Right lobe of liver (tissue), 6 donors: ENCODE measurements around the gene ANXA11. TPM values are rescaled to one million over a fixed set of nuclear protein-coding genes. Genes with fewer than 3 reads are reported as not detected.
"Not testable (repeated sequence)": the region's sequence is repeated elsewhere in the genome, so short reads cannot be mapped to it uniquely, and the experiment has no call there.

Experiments
- ATAC-seq, 4 donors: fragments of 200-7000 bp; cut with Tn5 transposase; one replicate each; pipeline ENCODE4 v1.9.1; 2020; ENCODE audit warnings: mild to moderate bottlenecking in 4 of 4, moderate library complexity in 4 of 4
- DNase-seq, 3 donors: peaks; one replicate each; pipeline ENCODE4 v3.0.0-alpha.2; 2020
- H3K27ac ChIP-seq, 3 donors: fragments of 200-600 bp; one replicate each; pipeline ENCODE4 v1.8.0; 2022
- H3K27me3 ChIP-seq, 2 donors: fragments of 200-600 bp; one replicate each; pipeline ENCODE4 v1.8.0; 2022
- H3K36me3 ChIP-seq, 4 donors: fragments of 200-600 bp; sonication (generic) in 1 of 4; one replicate each; pipeline versions ENCODE4 v1.5.1 to v1.8.0; 2017 to 2022; ENCODE audit warnings: control low read depth in 1 of 4
- H3K4me1 ChIP-seq, 4 donors: fragments of 200-600 bp; sonication (generic) in 1 of 4; one replicate each; pipeline versions ENCODE4 v1.5.1 to v1.8.0; 2017 to 2022; ENCODE audit warnings: control low read depth in 1 of 4
- H3K4me3 ChIP-seq, 3 donors: fragments of 200-600 bp; one replicate each; pipeline ENCODE4 v1.8.0; 2022
- H3K9me3 ChIP-seq, 4 donors: fragments of 200-600 bp; sonication (generic) in 1 of 4; one replicate each; pipeline versions ENCODE4 v1.5.1 to v1.8.0; 2017 to 2022; ENCODE audit warnings: control low read depth in 1 of 4
- POLR2A ChIP-seq: fragments of 450-650 bp; IDR thresholded peaks from one replicate; pipeline ENCODE4 v1.6.1; 2017; ENCODE audit warnings: antibody characterized with exemption, mild to moderate bottlenecking
- WGBS: methylation state at CpG from one replicate; pipeline ENCODE4 v1.1.6; 2018; ENCODE audit warnings: low coverage, low lambda C conversion rate; ENCODE audit not compliant: insufficient coverage; ENCODE audit errors: missing lambda C conversion rate; 5-methylcytosine and 5-hydroxymethylcytosine counted together
- intact Hi-C, 2 donors: fragments of 100-400 bp; cut with DNase I; formaldehyde crosslinking; loops; one replicate each; pipeline versions ENCODE4 v1.11.2 to v1.14.1; 2022
- total RNA-seq, 6 experiments: library from RNA; depleted of rRNA in 2 of 6; stranded (reverse); fragments of >200 nt in 2 of 6; fragmentation: NEBNext Ultra II Directional in 3 of 6; extraction: Animal tissue kit (Norgen Biotek cat#: 25700) in 3 of 6; gene quantifications; one replicate each; pipeline versions ENCODE4 v1.1.0 to v1.2.4, GENCODE V29; 2016 to 2023
- TF ChIP-seq, protein P1 (sequence below), 4 donors: fragments of 200-600 bp in 3 of 4; fragments of 450-650 bp in 1 of 4; IDR thresholded peaks; one replicate each; pipeline versions ENCODE4 v1.5.1 to v1.8.0; 2016 to 2022; ENCODE audit warnings: antibody characterized with exemption in 4 of 4, mild to moderate bottlenecking in 2 of 4
- donor health status: DM: no; HTN: yes; CAD: no.
- donor health status: DM: no; HTN: no; CAD: no.
- donor health status: DM: no; HTN: no; CAD: no.
- donor health status: DM: no; HTN: yes; CAD: no.
- donor health status: DM: no; HTN: yes; CAD: no.

The ANXA11 gene
- total RNA-seq, 6 experiments from 2014 or later = 41.7 to 100 (median 55.6) TPM

DNA sequence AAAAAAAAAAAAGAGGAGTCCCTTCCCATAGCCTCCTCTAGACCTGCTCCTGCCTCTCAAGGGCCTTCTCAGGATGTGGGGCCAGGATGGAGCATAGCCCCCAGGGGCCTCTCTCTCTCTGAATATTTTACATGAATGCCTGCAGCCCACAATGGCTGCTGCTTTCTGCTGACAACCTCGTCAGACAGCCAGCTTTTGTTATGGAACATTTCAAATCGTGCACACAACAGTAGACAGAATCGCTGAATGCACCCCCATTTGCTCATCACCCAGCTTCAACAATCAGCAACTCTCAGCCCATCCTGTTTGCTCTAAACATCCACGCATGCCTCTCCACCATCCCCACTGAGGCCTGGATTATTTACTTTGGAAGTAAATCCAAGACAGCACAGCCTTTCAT, 67.4 kb downstream of the ANXA11 start:
- intact Hi-C loops = no loop called here
- H3K27me3 ChIP-seq = no peaks in the 10 kb centered on the region
- WGBS = 69% methylated on average over 3 of the region's 4 CpGs
- no peak for TF ChIP-seq POLR2A
- TF ChIP-seq, protein P1, sequence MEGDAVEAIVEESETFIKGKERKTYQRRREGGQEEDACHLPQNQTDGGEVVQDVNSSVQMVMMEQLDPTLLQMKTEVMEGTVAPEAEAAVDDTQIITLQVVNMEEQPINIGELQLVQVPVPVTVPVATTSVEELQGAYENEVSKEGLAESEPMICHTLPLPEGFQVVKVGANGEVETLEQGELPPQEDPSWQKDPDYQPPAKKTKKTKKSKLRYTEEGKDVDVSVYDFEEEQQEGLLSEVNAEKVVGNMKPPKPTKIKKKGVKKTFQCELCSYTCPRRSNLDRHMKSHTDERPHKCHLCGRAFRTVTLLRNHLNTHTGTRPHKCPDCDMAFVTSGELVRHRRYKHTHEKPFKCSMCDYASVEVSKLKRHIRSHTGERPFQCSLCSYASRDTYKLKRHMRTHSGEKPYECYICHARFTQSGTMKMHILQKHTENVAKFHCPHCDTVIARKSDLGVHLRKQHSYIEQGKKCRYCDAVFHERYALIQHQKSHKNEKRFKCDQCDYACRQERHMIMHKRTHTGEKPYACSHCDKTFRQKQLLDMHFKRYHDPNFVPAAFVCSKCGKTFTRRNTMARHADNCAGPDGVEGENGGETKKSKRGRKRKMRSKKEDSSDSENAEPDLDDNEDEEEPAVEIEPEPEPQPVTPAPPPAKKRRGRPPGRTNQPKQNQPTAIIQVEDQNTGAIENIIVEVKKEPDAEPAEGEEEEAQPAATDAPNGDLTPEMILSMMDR (IDR thresholded peaks at IDR 0.05) = no peak
- H3K27ac ChIP-seq = no peak overlapping the region
- ATAC-seq (no peak), DNase-seq (no peak)
- H3K36me3 ChIP-seq = no peaks in the 10 kb centered on the region
- H3K4me3 ChIP-seq = no peak overlapping the region
- H3K4me1 ChIP-seq = peaks cover 0 to under 1% (median 0%) of the 10 kb centered on the region in 4 donors
- H3K9me3 ChIP-seq = no peaks in the 10 kb centered on the region

DNA sequence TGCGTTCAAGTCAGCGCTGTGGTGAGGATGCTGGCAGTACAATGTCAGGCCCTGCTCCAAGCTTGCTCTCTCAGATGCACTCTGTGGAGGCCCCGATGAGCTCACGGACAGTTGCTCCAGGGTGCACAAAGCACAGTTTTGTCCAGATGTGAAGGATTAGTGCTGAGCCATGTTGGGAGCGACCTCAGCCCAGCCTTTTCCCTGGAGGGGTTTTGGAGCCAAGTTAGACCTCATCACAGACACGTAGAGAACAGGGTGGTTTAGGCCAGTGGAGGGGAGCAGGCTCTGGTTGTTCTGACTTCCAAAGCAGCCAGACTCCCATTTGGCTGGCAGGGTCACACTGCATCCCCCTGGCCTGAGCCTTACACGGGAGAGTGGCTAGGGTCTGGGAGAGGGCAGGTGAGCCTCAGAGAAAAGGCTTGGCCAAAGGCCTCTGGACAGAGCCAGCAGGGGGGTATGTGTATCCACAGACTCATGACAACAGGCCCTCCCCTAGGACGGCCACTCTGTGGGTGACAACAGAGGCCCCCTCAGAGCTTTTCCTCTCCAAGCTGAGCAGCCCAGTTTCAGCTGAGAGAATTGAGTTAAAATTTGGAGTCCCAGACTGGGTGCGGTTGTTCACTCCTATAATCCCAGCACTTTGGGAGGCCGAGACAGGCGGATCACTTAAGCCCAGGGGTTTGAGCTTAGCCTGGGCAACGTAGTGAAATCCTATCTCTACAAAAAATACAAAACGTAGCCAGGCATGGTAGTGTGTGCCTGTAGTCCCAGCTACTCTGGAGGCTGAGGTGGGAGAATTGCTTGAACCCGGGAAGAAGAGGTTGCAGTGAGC, 68.1 kb downstream of the ANXA11 start:
- intact Hi-C loops = no loop called here

DNA sequence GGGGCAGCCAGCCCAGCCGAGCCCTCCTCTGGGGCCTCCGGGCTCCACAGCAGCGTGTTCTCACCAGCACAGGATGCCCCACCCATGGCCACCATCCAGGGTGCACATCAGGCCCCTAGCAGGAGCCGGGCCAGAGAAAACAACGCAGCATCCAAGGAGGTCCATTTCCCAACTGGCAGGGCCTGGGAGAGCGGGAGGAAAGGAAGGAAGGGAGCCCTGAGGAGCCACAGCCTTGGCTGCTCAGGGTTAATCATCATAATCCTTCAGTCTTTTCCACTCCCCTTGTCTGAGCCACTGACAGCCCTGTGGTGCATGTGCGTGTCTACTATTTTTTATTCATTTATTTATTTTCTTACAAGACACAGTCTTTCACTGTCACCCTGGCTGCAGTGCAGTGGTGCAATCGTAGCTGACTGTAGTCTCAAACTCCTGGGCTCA, 69.2 kb downstream of the ANXA11 start:
- intact Hi-C loops = no loop called here
- H3K4me3 ChIP-seq = no peak overlapping the region
- H3K9me3 ChIP-seq = no peaks in the 10 kb centered on the region
- 68% methylated on average over 6 of the region's 8 CpGs for WGBS
- no peak for TF ChIP-seq POLR2A
- TF ChIP-seq, protein P1 (IDR thresholded peaks at IDR 0.05) = no peak
- DNase-seq (no peak), ATAC-seq (peak in 3 of 4 donors; percentile 32 to 47 (median 40))
- no peaks in the 10 kb centered on the region for H3K36me3 ChIP-seq
- no peaks in the 10 kb centered on the region for H3K27me3 ChIP-seq
- H3K27ac ChIP-seq = no peak overlapping the region
- peaks cover 0 to 9% (median 0%) of the 10 kb centered on the region in 4 donors for H3K4me1 ChIP-seq

More for the DNA sequence above, 68.1 kb downstream of the ANXA11 start:
- H3K36me3 ChIP-seq = no peaks in the 10 kb centered on the region
- DNase-seq (no peak), ATAC-seq (no peak)
- H3K4me3 ChIP-seq = no peak overlapping the region
- no peak for TF ChIP-seq POLR2A
- TF ChIP-seq, protein P1 (IDR thresholded peaks at IDR 0.05) = no peak
- no peaks in the 10 kb centered on the region for H3K9me3 ChIP-seq
- no peaks in the 10 kb centered on the region for H3K27me3 ChIP-seq
- no peak overlapping the region for H3K27ac ChIP-seq
- H3K4me1 ChIP-seq = peaks cover 0 to 7% (median 0%) of the 10 kb centered on the region in 4 donors
- WGBS = 69% methylated on average over 2 of the region's 14 CpGs

DNA sequence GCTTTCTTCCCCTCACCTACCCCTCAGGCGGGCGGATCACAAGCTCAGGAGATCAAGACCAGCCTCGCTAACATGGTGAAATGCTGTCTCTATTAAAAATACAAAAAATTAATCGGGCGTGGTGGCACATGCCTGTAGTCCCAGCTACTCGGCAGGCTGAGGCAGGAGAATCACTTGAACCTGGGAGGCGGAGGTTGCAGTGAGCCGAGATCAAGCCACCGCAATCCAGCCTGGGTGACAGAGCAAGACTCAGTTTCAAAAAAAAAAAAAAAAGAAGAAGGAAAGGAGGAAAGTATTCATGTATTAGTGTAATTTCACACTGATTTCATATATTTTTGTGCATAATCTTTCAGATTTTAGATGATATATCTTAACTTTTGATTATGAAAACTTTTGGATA, 71.7 kb downstream of the ANXA11 start:
- intact Hi-C loops, H3K36me3 ChIP-seq, H3K27me3 ChIP-seq, H3K4me1 ChIP-seq, H3K27ac ChIP-seq, ATAC-seq, H3K4me3 ChIP-seq, DNase-seq, H3K9me3 ChIP-seq: not testable (repeated sequence)
- 85% methylated on average over 9 of the region's 9 CpGs for WGBS

DNA sequence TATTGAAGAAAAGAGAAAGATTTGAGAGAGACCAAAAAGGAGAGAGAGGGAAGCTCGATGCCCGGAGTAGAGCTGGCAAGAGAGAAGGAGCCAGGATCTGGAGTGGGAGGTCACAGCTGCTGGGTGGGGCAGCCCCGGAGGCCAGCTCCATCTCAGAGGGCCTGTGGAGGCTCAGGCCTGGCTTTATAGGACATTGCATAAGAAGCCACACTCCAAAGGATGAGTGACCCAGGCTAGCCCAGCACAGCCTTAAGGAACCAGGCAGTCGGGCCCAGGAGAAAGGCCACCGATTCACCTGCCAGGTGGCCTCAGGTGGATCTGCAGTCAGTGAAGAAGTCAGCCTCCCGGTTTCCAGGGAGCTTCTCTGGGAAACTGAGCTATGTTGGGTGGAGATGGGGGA, 72.1 kb downstream of the ANXA11 start:
- no peak for TF ChIP-seq POLR2A
- TF ChIP-seq, protein P1 (IDR thresholded peaks at IDR 0.05) = no peak
- ATAC-seq = no peak
- H3K27me3 ChIP-seq = no peaks in the 10 kb centered on the region
- H3K36me3 ChIP-seq = no peaks in the 10 kb centered on the region
- WGBS = 19% methylated on average over 2 of the region's 6 CpGs
- no peak overlapping the region for H3K27ac ChIP-seq
- DNase-seq = no peak
- peaks cover 0 to 9% (median 0%) of the 10 kb centered on the region in 4 donors for H3K4me1 ChIP-seq
- intact Hi-C loops = no loop called here
- H3K9me3 ChIP-seq = no peaks in the 10 kb centered on the region
- H3K4me3 ChIP-seq = peak overlapping the region in 1 of 3 donors; percentile 31
